GM18858 (cell line): ENCODE measurements around the gene LRIT1.

Experiments used
- ATAC-seq: cut with Tn5 transposase; IDR thresholded peaks from one replicate; pipeline ENCODE4 v1.9.1; 2021; ENCODE audit not compliant: unreplicated experiment

The LRIT1 gene

GRCh38 chr10:84193846-84194423 lies 47.4 kb downstream of the LRIT1 start:
- no peak for ATAC-seq

GRCh38 chr10:84193327-84193726 lies 48.0 kb downstream of the LRIT1 start:
- ATAC-seq = no peak

- ATAC-seq = no peak
Observed at GRCh38 chr10:84191106-84191505, 50.2 kb downstream of the LRIT1 start.

DNA sequence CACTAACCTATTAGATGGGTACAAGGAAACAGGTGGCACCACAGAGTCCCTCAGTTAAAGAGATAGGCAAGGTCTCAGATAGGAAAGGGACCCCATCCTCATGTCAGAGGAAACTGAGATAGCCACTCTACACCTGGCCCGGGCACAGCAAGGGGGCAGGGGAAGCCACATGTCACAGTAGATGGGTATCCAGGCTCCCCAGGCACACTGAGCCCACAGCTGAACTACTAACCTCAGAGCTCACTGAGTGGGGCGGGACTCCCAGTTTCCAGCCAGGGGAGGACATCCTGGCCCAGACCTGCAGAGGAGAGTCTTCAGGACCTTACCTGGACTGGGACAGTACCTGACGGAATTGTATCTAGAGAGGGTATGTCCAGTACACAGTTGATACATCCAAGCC lies 50.7 kb downstream of the LRIT1 start:
- ATAC-seq = no peak

DNA sequence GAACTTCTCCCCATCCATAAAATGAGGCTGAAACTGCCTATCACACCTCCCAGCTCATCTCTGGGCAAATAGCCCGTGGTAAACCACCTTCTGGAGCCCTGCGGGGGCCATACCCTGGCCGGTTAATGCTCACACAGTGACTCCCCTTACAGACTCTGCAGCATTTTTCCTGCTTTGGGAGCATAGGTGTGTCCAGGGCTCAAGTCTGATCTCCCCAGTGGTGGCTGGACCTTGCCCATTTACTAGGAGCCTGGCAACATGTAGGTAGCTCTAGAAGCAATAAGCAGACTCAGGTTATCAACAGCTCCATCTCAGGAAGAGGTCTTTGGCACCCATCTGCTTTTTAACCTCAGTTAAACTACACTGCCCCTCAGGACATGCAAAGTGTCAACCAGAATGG lies 52.5 kb downstream of the LRIT1 start:
- ATAC-seq = no peak

- no peak for ATAC-seq
Observed at GRCh38 chr10:84185526-84186175, 55.7 kb downstream of the LRIT1 start.

DNA sequence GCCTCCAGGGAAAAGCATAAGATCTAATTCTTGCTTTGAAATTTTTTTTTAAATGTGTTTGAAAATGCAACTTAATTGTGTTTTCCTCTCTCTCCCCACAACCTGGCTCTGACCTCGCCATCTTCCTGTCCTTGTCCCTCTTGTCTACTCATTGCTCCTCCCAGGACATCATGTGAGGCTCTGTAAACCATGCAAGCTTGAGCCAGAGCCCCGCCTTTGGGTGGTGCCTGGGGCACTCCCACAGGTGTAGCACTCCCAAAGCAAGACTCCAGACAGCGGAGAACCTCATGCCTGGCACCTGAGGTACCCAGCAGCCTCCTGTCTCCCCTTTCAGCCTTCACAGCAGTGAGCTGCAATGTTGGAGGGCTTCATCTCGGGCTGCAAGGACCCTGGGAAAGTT lies 56.8 kb downstream of the LRIT1 start:
- no peak for ATAC-seq

DNA sequence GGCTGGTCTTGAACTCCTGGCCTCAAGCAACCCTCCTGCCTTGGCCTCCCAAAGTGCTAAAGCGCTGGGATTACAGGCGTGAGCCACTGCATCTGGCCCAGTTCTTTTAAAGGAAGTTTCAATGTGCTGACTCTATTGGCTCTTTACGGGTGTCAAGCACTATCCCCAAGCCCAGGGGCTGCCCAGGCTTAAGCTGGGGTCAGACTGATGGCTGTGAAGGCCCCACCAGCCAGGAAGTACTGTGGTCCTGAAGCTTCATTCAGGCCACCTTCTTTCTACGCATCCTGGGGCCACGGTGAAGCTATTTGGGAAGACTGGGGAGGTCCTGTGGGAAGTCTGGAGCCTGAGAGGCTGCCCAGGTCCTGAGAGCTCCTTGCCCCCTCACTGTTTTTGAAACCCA lies 59.7 kb downstream of the LRIT1 start:
- ATAC-seq = no peak
